ENCODE results near the gene POLA1.

- TF ChIP-seq CTCF (IDR thresholded peaks at IDR 0.05), result no peak
- no peak for TF ChIP-seq POLR2AphosphoS5 (IDR thresholded peaks at IDR 0.05)
Measured at GRCh38 chrX:24682739-24683432, 10.8 kb upstream of the POLA1 start.
